HG03520 (cell line): ENCODE data around the gene FBLIM1.

Experiments
- ATAC-seq: cut with Tn5 transposase; IDR thresholded peaks from one replicate; pipeline ENCODE4 v1.9.1; 2021; ENCODE audit warnings: mild to moderate bottlenecking, moderate library complexity; ENCODE audit not compliant: unreplicated experiment

The FBLIM1 gene

GRCh38 chr1:15747378-15747777 lies 11.2 kb upstream of the FBLIM1 start:
- ATAC-seq = no peak

- no peak for ATAC-seq
Observed at GRCh38 chr1:15748264-15748663, 10.3 kb upstream of the FBLIM1 start.

- no peak for ATAC-seq
Observed at GRCh38 chr1:15748690-15749398, 9.8 kb upstream of the FBLIM1 start.

- ATAC-seq = no peak
Observed at GRCh38 chr1:15749399-15750291, 8.9 kb upstream of the FBLIM1 start.

GRCh38 chr1:15750924-15751323 lies 7.7 kb upstream of the FBLIM1 start:
- no peak for ATAC-seq

GRCh38 chr1:15751717-15752116 lies 6.9 kb upstream of the FBLIM1 start:
- ATAC-seq = no peak

GRCh38 chr1:15753776-15754175 lies 4.8 kb upstream of the FBLIM1 start:
- no peak for ATAC-seq

GRCh38 chr1:15755021-15755645 lies 3.5 kb upstream of the FBLIM1 start:
- ATAC-seq = no peak

GRCh38 chr1:15755646-15756040 lies 3.0 kb upstream of the FBLIM1 start:
- no peak for ATAC-seq

- no peak for ATAC-seq
Observed at GRCh38 chr1:15756143-15757015, 2.2 kb upstream of the FBLIM1 start.

- no peak for ATAC-seq
Observed at GRCh38 chr1:15757016-15757543, 1.5 kb upstream of the FBLIM1 start.

GRCh38 chr1:15757575-15758342 lies 836 bp upstream of the FBLIM1 start:
- no peak for ATAC-seq

- ATAC-seq = no peak
Observed at GRCh38 chr1:15758953-15759661, 512 bp downstream of the FBLIM1 start.

GRCh38 chr1:15760520-15761211 lies 2.1 kb downstream of the FBLIM1 start:
- no peak for ATAC-seq

GRCh38 chr1:15761366-15762128 lies 3.0 kb downstream of the FBLIM1 start:
- ATAC-seq = no peak

- no peak for ATAC-seq
Observed at GRCh38 chr1:15762546-15762945, 4.0 kb downstream of the FBLIM1 start.

- no peak for ATAC-seq
Observed at GRCh38 chr1:15764269-15764764, 5.7 kb downstream of the FBLIM1 start.

- ATAC-seq = no peak
Observed at GRCh38 chr1:15764890-15765289, 6.3 kb downstream of the FBLIM1 start.
